SKM-1 (cell line): Measurements from ENCODE around the gene FAM3B.
"Not testable (repeated sequence)": the region's sequence is repeated elsewhere in the genome, so short reads cannot be mapped to it uniquely, and the experiment has no call there.

Experiments used
- DNase-seq: peaks from one replicate; lab custom pipeline; 2025; ENCODE audit not compliant: unreplicated experiment; lab: John Stamatoyannopoulos, UW

FAM3B gene, protein sequence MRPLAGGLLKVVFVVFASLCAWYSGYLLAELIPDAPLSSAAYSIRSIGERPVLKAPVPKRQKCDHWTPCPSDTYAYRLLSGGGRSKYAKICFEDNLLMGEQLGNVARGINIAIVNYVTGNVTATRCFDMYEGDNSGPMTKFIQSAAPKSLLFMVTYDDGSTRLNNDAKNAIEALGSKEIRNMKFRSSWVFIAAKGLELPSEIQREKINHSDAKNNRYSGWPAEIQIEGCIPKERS

DNA sequence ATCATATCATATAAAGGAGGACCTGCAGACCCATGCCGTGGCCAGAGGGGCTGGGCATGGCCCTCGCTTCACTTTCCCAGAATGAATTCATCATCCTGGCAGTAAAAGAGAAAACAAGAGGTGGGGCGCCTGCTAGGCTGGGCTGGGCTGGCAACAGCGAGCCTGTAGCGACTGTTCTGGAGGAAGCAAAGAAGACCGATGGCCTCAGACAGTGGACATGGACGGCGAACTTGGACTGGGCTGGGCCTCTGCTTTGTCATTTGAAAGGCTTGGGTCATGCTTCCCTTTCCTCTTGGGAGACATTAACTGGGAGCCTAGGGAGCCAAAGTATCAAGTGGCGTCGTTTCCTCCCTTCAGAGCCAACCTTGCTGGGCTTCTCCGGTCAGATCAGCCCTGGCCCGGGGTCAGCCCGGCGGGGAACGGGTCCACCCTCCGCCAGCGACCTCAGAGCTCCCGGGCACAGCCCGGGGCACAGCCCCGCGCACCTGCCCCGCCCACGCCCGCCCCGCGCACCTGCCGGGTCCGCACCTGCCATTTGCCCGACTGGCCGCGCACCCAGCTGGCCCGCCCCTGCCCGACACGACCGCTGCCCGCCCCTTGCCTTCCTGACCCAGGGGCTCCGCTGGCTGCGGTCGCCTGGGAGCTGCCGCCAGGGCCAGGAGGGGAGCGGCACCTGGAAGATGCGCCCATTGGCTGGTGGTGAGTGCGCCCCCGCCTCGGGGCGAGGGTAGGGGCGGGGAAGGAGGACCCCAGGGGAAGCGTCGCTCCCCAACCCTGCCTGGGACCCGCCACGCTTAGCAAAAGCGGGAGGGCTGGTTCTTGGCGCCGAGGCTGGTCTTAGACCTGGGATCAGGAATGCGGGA, at the start of gene FAM3B:
Gene FAM3B (plus strand): TSS at position 602 of the 863 bp plus-strand sequence. CDS start 79 bp downstream, at position 681.
- DNase-seq, result no peak

DNA sequence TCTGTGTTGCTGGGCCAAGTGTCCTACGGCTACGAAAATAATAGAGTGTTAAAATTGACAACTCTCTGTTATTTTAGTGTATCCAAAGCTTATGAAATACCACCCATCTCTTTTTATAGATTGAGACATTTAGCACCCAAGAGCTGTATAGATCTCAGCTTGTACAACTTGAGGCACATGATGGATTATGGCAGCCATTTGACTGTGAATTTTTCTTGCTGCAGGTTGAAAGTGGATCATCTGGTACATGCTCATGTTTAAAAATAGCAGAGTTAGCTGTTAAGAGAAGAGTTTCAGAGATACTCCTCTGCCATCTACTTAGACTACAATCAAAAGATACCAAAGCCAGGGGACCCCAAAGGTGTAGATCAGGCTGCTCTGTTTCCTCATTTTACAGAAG, 49.3 kb upstream of the FAM3B start:
- DNase-seq, result no peak

DNA sequence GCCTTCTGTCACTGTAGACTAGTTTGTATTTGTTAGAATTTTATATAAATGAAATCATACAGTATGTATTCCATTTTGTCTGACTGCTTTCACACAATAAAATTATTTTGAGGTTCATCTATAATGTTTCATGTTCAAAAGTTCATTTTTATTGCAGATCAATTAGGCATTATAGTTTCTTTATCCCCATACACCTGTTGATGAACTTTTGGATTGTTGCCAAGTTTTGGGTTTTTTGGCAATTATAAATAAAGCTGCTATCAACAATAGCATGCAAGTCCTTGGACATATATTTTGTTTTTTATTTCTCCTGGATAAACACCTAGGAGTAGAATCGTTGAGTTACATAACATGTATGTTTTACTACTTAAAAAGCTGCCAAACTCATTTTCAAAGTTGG, 47.1 kb upstream of the FAM3B start:
- no peak for DNase-seq

- DNase-seq, result no peak
These were observed 39.4 kb upstream of the FAM3B start for GRCh38 chr21:41277196-41277595.

GRCh38 chr21:41277846-41278245, 38.8 kb upstream of the FAM3B start:
- no peak for DNase-seq

GRCh38 chr21:41280115-41280919, 36.3 kb upstream of the FAM3B start:
- no peak for DNase-seq

- DNase-seq, result no peak
These were observed 34.2 kb upstream of the FAM3B start for GRCh38 chr21:41282412-41282811.

GRCh38 chr21:41283211-41283818, 33.3 kb upstream of the FAM3B start:
- peak; percentile 72 for DNase-seq

GRCh38 chr21:41289431-41289830, 27.2 kb upstream of the FAM3B start:
- DNase-seq, result no peak

- no peak for DNase-seq
These were observed 26.3 kb upstream of the FAM3B start for GRCh38 chr21:41290106-41290799.

DNA sequence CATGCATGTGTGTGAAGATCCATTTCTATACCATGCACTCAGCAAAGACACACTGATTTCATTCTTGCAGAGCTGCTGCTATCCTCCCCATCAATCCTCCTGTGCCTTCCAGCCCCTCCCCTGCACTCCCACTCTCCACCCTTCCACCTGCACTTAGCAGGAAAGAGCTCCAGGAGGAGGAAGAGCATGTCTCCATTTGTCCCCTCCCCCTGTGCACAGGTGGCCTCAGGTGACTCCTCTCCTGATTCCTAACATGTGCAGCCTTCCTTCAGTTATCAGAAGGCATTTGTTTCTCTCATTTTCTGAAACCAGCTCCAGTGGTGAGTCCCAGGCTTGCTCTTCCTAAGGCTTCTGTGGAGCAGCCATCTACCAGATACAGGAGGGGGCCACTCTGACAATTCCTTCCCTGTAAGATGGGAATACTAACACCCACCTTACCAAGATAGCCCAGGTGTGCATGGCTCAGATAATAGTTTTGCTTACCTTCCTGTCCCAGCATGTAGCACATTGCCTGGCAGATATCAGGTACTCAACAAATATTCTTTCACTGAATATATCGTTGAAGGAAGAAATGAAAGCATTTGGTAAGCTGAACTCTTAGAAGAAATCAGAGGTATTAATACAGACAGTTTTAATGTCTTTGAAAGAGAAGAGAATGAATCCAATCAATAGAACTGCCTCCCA, 21.9 kb upstream of the FAM3B start:
- DNase-seq, result no peak

GRCh38 chr21:41295721-41296254, 20.8 kb upstream of the FAM3B start:
- no peak for DNase-seq

DNA sequence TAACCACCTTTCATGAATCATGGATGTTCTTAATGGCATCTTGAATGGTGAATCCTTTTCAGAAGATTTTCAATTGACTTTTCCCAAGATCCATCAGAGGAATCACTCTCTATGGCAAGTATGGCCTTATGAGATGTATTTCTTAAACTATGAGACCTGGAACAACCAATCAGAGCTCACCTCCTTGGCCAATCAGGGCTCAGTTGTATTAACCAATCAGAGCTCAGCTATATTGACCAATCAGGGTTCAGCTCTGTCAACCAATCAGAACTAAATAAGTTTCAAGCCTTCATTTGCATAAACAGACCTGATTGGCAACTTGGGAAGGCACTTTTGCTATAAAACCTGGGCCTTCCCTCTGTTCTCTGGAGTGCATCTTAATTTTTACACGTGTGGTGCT, 13.6 kb upstream of the FAM3B start:
- no peak for DNase-seq

DNA sequence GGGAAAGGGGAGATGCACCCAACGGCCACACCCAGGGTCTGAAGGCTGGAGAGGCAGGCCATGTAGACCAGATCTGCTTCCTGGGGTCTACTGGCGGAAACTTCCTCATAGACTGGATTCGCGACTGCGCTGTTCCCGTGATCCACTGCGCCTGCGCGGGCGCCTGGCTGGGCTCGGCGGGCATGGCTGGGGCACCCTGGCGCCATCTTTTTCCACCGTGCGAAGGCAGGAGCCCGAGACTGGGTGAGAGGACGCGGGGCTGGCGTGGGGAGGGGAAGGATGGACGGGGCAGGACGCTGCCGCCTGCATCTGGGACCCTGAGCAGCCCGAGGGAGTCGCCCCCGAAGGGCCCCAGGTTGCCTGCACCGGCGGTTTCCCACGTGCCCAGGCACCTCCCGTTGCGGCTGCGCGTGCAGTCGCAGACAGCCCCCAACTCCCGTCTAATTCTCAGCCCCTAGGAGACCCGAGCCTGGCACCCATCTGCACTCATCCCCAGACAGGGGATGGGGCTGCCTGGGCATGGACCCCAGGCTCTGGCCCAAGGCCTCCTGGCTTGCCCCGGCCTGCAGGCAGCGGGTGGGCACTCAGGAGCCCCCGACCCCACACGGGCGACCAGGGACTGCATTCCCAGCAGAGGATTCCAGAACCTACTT, 12.4 kb upstream of the FAM3B start:
- no peak for DNase-seq

- DNase-seq, result no peak
These were observed 9.4 kb upstream of the FAM3B start for GRCh38 chr21:41307219-41307618.

DNA sequence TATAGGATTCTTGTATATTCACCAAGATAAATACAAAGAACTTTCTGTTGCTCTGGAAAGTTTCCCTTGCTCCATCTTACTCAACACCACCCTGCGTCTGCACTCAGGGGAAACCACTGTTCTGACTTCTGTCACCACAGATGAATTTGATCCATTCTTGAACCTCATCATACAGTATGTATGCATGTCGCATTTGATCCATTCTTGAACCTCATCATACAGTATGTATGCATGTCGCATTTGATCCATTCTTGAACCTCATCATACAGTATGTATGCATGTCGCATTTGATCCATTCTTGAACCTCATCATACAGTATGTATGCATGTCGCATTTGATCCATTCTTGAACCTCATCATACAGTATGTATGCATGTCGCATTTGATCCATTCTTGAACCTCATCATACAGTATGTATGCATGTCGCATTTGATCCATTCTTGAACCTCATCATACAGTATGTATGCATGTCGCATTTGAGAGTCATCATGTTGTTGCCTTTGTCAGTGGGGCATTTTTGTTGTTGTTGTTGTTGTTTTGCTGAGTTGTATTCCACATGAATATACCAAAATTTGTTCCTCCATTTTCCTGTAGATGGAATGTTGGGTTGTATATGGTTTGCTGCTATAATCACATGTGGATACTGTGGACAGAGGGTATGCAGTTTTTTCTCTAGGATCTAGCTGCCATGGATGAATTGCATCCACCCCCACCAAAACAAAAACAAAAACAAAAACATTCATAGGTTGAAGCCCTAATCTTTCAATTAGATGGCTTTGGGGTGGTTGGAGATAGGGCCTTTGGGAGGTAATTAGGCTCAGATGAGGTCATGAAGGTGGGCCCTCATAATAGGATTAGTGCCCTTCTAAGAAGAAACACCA, 3.1 kb upstream of the FAM3B start:
- not testable (repeated sequence) for DNase-seq

GRCh38 chr21:41315726-41316125, 875 bp upstream of the FAM3B start:
- no peak for DNase-seq

GRCh38 chr21:41317063-41317392, 427 bp downstream of the FAM3B start:
- DNase-seq, result no peak
